Testis (tissue), 3 donors: ENCODE results near the gene HDAC7. TPM values are rescaled to one million over a fixed set of nuclear protein-coding genes. Genes with fewer than 3 reads are reported as not detected.

Experiments used
- DNase-seq: peaks from one replicate; pipeline ENCODE4 v3.0.0-alpha.2; 2019
- H3K27ac ChIP-seq, 2 donors: fragments of 200-600 bp; sonication (generic); one replicate each; pipeline ENCODE4 v1.5.1; 2019
- H3K27me3 ChIP-seq: fragments of 200-600 bp; sonication (generic); one replicate; pipeline ENCODE4 v1.5.1; 2019
- H3K36me3 ChIP-seq: fragments of 200-600 bp; sonication (generic); one replicate; pipeline ENCODE4 v1.5.1; 2017; ENCODE audit warnings: low read depth; ENCODE audit errors: missing control alignments
- H3K4me1 ChIP-seq: fragments of 200-600 bp; sonication (generic); one replicate; pipeline ENCODE4 v1.5.1; 2019
- H3K4me3 ChIP-seq, 2 donors: fragments of 200-600 bp; sonication (generic); one replicate each; pipeline ENCODE4 v1.5.1; 2017 to 2019
- H3K9me3 ChIP-seq: fragments of 200-600 bp; sonication (generic); one replicate; pipeline ENCODE4 v1.5.1; 2017
- POLR2A ChIP-seq: fragments of 450-650 bp; IDR thresholded peaks from one replicate; pipeline ENCODE4 v1.6.1; 2017; ENCODE audit warnings: antibody characterized with exemption, mild to moderate bottlenecking, moderate library complexity
- WGBS, 2 donors: methylation state at CpG; one replicate each; pipeline ENCODE4 v1.1.5; 2018; 5-methylcytosine and 5-hydroxymethylcytosine counted together
- intact Hi-C: fragments of 100-400 bp; cut with DNase I; formaldehyde crosslinking; loops from one replicate; pipeline ENCODE4 v1.15.1; 2023; ENCODE audit warnings: low total_unique reads
- polyA plus RNA-seq: library from polyadenylated mRNA; stranded (reverse); fragments of 350-450 nt; fragmentation: Illumina TruSeq; extraction: RNeasy Lipid Tissue Mini Kit (QIAGEN cat#74804); gene quantifications from one replicate; pipeline ENCODE4 v1.2.3, GENCODE V29; 2014; ENCODE audit warnings: low read depth, low replicate concordance; ENCODE audit not compliant: insufficient read depth
- total RNA-seq, 2 donors: library from RNA; depleted of rRNA; stranded (reverse); fragments of >200 nt; gene quantifications; one replicate each; pipeline ENCODE4 v1.2.3, GENCODE V29; 2016
- TF ChIP-seq, protein P1 (sequence below), 3 experiments: fragments of 450-650 bp in 2 of 3; fragments of 200-600 bp in 1 of 3; sonication (generic) in 1 of 3; IDR thresholded peaks; one replicate each; pipeline ENCODE4 v1.5.1; 2016 to 2019; ENCODE audit warnings: antibody characterized with exemption in 3 of 3, mild to moderate bottlenecking in 2 of 3, moderate library complexity in 1 of 3

Gene HDAC7
- total and polyA plus RNA-seq, 3 donors from 2014 or later: 28.2 to 70.0 (median 39.9) TPM

GRCh38 chr12:47856094-47856493 is 36.4 kb upstream of the HDAC7 start:
- Histone ChIP-seq H3K27ac (no peak overlapping the region), H3K36me3 (no peaks in the 10 kb centered on the region), H3K27me3 (no peaks in the 10 kb centered on the region), H3K4me3 (no peak overlapping the region), H3K4me1 (peaks cover 17% of the 10 kb centered on the region), H3K9me3 (no peaks in the 10 kb centered on the region)
- 84 to 95% methylated on average over 1 of the region's 1 CpG for WGBS, 2 donors
- intact Hi-C loops: no loop called here
- TF ChIP-seq, protein P1, sequence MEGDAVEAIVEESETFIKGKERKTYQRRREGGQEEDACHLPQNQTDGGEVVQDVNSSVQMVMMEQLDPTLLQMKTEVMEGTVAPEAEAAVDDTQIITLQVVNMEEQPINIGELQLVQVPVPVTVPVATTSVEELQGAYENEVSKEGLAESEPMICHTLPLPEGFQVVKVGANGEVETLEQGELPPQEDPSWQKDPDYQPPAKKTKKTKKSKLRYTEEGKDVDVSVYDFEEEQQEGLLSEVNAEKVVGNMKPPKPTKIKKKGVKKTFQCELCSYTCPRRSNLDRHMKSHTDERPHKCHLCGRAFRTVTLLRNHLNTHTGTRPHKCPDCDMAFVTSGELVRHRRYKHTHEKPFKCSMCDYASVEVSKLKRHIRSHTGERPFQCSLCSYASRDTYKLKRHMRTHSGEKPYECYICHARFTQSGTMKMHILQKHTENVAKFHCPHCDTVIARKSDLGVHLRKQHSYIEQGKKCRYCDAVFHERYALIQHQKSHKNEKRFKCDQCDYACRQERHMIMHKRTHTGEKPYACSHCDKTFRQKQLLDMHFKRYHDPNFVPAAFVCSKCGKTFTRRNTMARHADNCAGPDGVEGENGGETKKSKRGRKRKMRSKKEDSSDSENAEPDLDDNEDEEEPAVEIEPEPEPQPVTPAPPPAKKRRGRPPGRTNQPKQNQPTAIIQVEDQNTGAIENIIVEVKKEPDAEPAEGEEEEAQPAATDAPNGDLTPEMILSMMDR (IDR thresholded peaks at IDR 0.05): no peak
- no peak for TF ChIP-seq POLR2A
- DNase-seq: no peak

DNA sequence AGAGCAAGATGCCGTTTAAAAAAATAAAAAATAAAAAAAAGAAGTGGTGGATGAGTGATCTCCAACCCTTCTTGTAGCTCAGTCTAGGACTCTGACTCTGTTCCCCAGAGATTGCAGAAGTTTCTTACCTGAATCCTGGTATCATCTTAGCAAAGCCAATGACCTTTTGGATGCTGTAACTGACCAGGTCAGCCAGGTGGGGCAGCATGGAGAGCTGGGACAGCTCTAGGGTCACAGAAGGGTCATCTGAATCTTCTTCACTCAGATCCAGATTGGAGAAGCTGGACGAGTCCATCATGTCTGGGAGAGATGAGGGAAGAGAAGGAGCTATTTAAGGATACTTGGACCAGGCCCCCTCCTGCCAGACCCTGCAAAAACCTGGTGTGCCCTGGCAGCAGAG is 35.8 kb upstream of the HDAC7 start:
- Histone ChIP-seq H3K4me1 (peaks cover 20% of the 10 kb centered on the region), H3K4me3 (no peak overlapping the region), H3K27me3 (no peaks in the 10 kb centered on the region), H3K36me3 (no peaks in the 10 kb centered on the region), H3K27ac (no peak overlapping the region), H3K9me3 (no peaks in the 10 kb centered on the region)
- TF ChIP-seq, protein P1 (IDR thresholded peaks at IDR 0.05): no peak
- no peak for TF ChIP-seq POLR2A
- 78 to 84% methylated on average over 2 of the region's 2 CpGs for WGBS, 2 donors
- no peak for DNase-seq
- intact Hi-C loops: no loop called here

GRCh38 chr12:47854531-47854930 is 34.8 kb upstream of the HDAC7 start:
- no peak for DNase-seq
- H3K4me3 ChIP-seq: no peak overlapping the region
- peaks cover 20% of the 10 kb centered on the region for H3K4me1 ChIP-seq
- no peak overlapping the region for H3K27ac ChIP-seq
- no peaks in the 10 kb centered on the region for H3K36me3 ChIP-seq
- no peak for TF ChIP-seq POLR2A
- TF ChIP-seq, protein P1 (IDR thresholded peaks at IDR 0.05): no peak
- no peaks in the 10 kb centered on the region for H3K27me3 ChIP-seq
- no peaks in the 10 kb centered on the region for H3K9me3 ChIP-seq
- intact Hi-C loops: no loop called here
- WGBS, 2 donors: 89 to 96% methylated on average over 5 of the region's 5 CpGs

DNA sequence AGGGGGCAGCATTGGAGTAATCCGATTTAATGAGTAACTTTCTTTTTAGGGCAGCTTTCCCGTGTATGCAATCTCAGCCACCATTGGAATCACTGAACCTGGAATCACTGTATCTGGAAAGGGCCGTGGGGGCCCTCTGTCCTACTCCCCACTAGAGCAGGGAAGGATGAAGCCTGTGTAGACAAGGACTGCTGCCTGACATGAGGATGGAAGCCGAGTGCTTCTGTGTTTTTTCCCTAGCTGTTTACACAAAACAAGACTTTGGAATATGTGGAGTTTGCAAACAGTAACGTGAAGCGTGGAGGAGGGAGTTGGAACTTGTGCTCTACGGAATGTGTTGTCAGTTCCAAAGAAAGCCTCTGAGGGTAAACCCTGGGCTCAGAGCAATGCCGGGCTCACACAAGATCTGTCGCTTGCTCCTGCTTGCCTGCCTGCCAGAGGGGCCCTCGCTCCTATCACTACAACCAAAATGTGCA is 32.4 kb upstream of the HDAC7 start:
- WGBS, 2 donors: 53% methylated on average over 10 of the region's 10 CpGs
- peaks cover 20% of the 10 kb centered on the region for H3K4me1 ChIP-seq
- no peak overlapping the region for H3K4me3 ChIP-seq
- H3K36me3 ChIP-seq: no peaks in the 10 kb centered on the region
- no peaks in the 10 kb centered on the region for H3K27me3 ChIP-seq
- no peaks in the 10 kb centered on the region for H3K9me3 ChIP-seq
- intact Hi-C loops: no loop called here
- DNase-seq: peak; percentile 38
- TF ChIP-seq, protein P1 (IDR thresholded peaks at IDR 0.05): no peak
- TF ChIP-seq POLR2A: no peak
- H3K27ac ChIP-seq: peak overlapping the region in 1 of 2 donors; percentile 69

DNA sequence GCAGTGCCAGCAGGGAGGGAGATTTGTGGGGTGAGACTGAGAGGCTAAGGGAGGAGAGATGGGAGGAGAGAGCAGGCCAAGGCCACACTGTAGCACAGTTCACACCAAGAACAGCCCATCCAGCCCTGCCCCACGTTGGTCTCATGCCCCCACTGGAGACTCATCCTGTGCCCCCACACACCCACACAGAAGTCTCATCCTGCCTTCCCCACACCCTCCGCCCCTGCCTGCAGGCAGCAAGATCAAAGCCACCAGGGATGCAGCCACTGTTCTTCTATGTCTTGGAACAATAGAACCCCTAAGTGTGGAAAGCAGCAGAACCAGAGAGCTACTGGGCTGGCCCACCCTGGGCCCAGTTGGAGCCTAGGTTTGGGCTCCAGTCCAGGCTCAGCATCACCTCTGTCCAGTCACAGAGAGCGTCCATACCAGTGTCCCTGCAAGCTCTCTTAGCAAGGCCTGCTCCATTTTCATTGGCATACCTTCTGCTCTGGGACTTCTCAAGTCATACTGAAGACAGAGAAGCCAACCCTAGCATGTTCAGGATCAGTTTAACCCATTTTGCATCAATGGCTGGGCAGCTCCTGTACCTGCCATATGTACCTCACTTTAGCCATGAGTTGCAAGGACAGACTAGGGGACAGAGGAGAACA is 31.7 kb upstream of the HDAC7 start:
- H3K27ac ChIP-seq: no peak overlapping the region
- intact Hi-C loops: no loop called here
- H3K4me3 ChIP-seq: no peak overlapping the region
- no peaks in the 10 kb centered on the region for H3K27me3 ChIP-seq
- H3K36me3 ChIP-seq: no peaks in the 10 kb centered on the region
- TF ChIP-seq POLR2A: no peak
- TF ChIP-seq, protein P1 (IDR thresholded peaks at IDR 0.05): no peak
- peak; percentile 66 for DNase-seq
- H3K9me3 ChIP-seq: no peaks in the 10 kb centered on the region
- peaks cover 20% of the 10 kb centered on the region for H3K4me1 ChIP-seq
- whole genome bisulfite sequencing, 2 donors: 59 to 67% methylated on average over 2 to 3 of the region's 3 CpGs
